IMR-90 (cell line): ENCODE results near the gene BOLL.

Experiments
- BHLHE40 ChIP-seq: fragments of 150-350 bp; IDR thresholded peaks from 2 replicates; pipeline ENCODE4 v1.6.1; 2016; ENCODE audit warnings: mild to moderate bottlenecking, low read depth, low read length
- MAFK ChIP-seq: IDR thresholded peaks from 2 replicates; pipeline ENCODE4 v1.6.1; 2012; ENCODE audit warnings: low read depth, low read length, improper control_type of control experiment
- POLR2A ChIP-seq: IDR thresholded peaks from 2 replicates; pipeline ENCODE4 v1.6.1; 2012; ENCODE audit warnings: mild to moderate bottlenecking, low read depth, low read length
- RFX5 ChIP-seq: IDR thresholded peaks from 2 replicates; pipeline ENCODE4 v1.8.0; 2012; ENCODE audit warnings: low read depth, mild to moderate bottlenecking, low read length, moderate library complexity
- SMC3 ChIP-seq: fragments of 150-350 bp; IDR thresholded peaks from 2 replicates; pipeline ENCODE4 v1.6.1; 2016; ENCODE audit warnings: low read depth, mild to moderate bottlenecking, antibody characterized with exemption, low read length, moderate library complexity
- TF ChIP-seq, protein P1 (sequence below): conservative IDR thresholded peaks from 2 replicates; pipeline ENCODE4 v1.5.1; 2012; ENCODE audit warnings: mild to moderate bottlenecking, low read depth, low read length, improper control_type of control experiment
- TF ChIP-seq, protein P2 (sequence below): fragments of 150-350 bp; IDR thresholded peaks from 2 replicates; pipeline ENCODE4 v1.6.1; 2017; ENCODE audit warnings: mild to moderate bottlenecking, antibody characterized with exemption, low read length, low read depth

DNA sequence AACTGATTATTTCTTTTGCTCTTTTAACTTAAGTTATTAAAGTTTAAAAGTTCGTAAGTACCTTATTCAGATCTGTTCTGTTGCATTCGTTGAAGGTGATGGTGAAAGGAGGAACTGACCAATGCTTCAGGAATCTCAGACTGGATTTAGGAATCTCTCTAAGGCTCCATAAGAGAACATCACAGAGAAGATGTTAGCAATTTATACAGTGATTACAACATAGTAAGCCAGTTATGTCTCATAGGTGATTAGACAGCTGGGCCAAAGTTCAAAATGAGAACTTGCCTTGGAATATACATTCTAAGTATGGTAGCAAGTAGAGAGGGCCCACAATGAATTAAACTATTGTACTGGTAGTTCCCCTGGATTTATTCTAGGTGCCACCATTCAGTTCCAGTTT, 76.8 kb downstream of the BOLL start:
- TF ChIP-seq, protein P1, sequence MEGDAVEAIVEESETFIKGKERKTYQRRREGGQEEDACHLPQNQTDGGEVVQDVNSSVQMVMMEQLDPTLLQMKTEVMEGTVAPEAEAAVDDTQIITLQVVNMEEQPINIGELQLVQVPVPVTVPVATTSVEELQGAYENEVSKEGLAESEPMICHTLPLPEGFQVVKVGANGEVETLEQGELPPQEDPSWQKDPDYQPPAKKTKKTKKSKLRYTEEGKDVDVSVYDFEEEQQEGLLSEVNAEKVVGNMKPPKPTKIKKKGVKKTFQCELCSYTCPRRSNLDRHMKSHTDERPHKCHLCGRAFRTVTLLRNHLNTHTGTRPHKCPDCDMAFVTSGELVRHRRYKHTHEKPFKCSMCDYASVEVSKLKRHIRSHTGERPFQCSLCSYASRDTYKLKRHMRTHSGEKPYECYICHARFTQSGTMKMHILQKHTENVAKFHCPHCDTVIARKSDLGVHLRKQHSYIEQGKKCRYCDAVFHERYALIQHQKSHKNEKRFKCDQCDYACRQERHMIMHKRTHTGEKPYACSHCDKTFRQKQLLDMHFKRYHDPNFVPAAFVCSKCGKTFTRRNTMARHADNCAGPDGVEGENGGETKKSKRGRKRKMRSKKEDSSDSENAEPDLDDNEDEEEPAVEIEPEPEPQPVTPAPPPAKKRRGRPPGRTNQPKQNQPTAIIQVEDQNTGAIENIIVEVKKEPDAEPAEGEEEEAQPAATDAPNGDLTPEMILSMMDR = no peak
- TF ChIP-seq POLR2A (no peak), RFX5 (no peak), SMC3 (no peak), BHLHE40 (no peak), MAFK (no peak)
- TF ChIP-seq, protein P2, sequence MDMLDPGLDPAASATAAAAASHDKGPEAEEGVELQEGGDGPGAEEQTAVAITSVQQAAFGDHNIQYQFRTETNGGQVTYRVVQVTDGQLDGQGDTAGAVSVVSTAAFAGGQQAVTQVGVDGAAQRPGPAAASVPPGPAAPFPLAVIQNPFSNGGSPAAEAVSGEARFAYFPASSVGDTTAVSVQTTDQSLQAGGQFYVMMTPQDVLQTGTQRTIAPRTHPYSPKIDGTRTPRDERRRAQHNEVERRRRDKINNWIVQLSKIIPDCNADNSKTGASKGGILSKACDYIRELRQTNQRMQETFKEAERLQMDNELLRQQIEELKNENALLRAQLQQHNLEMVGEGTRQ = no peak
